CD14-positive monocyte (primary cell): Measurements from ENCODE around the gene SOD1. TPM values are rescaled to one million over a fixed set of nuclear protein-coding genes. Genes with fewer than 3 reads are reported as not detected.

Source experiments
- DNase-seq, 3 donors: peaks; one replicate each; pipeline ENCODE4 v3.0.0-alpha.2; 2011 to 2022
- H2AFZ ChIP-seq: 2 replicates; pipeline ENCODE4 v1.6.0; 2012; ENCODE audit warnings: mild to moderate bottlenecking, low read depth, low read length, inconsistent platforms; ENCODE audit not compliant: insufficient read depth, poor library complexity, severe bottlenecking
- H3K27ac ChIP-seq, 2 donors: 1 replicate in 1 of 2; 2 replicates in 1 of 2; pipeline ENCODE4 v1.5.1; 2012 to 2013; ENCODE audit warnings: low read length in 2 of 2, control low read depth in 1 of 2, inconsistent platforms in 1 of 2, low read depth in 1 of 2, mild to moderate bottlenecking in 1 of 2
- H3K27me3 ChIP-seq, 2 donors: one replicate each; pipeline versions ENCODE4 v1.6.0 to v1.6.1; 2011 to 2013; ENCODE audit warnings: low read length in 2 of 2; ENCODE audit not compliant: control insufficient read depth in 2 of 2, insufficient read depth in 2 of 2
- H3K36me3 ChIP-seq, 2 donors: replicated peaks in 1 of 2; 1 replicate in 1 of 2; 2 replicates in 1 of 2; pipeline versions ENCODE4 v1.5.1 to v1.6.1; 2012 to 2013; ENCODE audit warnings: low read length in 2 of 2, control low read depth in 1 of 2, inconsistent platforms in 1 of 2, mild to moderate bottlenecking in 1 of 2; ENCODE audit not compliant: insufficient read depth in 2 of 2, control insufficient read depth in 1 of 2
- H3K4me1 ChIP-seq, 2 donors: 1 replicate in 1 of 2; 2 replicates in 1 of 2; pipeline versions ENCODE4 v1.5.1 to v1.6.1; 2012 to 2013; ENCODE audit warnings: low read length in 2 of 2, control low read depth in 1 of 2, inconsistent platforms in 1 of 2, mild to moderate bottlenecking in 1 of 2, moderate library complexity in 1 of 2; ENCODE audit not compliant: insufficient read depth in 2 of 2, control insufficient read depth in 1 of 2
- H3K4me2 ChIP-seq: replicated peaks from 2 replicates; pipeline ENCODE3; 2012; ENCODE audit warnings: low read length, moderate library complexity, mild to moderate bottlenecking; ENCODE audit not compliant: poor library complexity, severe bottlenecking; ENCODE audit errors: extremely low read depth
- H3K4me3 ChIP-seq, 3 experiments: fragments of 200-600 bp in 1 of 3; sonication (generic) in 1 of 3; replicated peaks in 1 of 3; 1 replicate in 2 of 3; 2 replicates in 1 of 3; pipeline ENCODE4 v1.5.1; 2011 to 2013; ENCODE audit warnings: low read length in 3 of 3, mild to moderate bottlenecking in 3 of 3, control low read depth in 2 of 3, low read depth in 2 of 3, inconsistent platforms in 1 of 3, moderate library complexity in 1 of 3
- H3K79me2 ChIP-seq: 2 replicates; pipeline ENCODE4 v1.6.0; 2012; ENCODE audit warnings: mild to moderate bottlenecking, control low read depth, inconsistent platforms, low read length, moderate library complexity; ENCODE audit not compliant: insufficient read depth
- H3K9ac ChIP-seq: 2 replicates; pipeline ENCODE4 v1.6.0; 2017; ENCODE audit warnings: low read length, mild to moderate bottlenecking; ENCODE audit not compliant: insufficient read depth, poor library complexity, severe bottlenecking
- H3K9me3 ChIP-seq, 2 donors: replicated peaks in 1 of 2; 1 replicate in 1 of 2; 2 replicates in 1 of 2; pipeline versions ENCODE4 v1.5.1 to v1.6.1; 2012 to 2013; ENCODE audit warnings: low read length in 2 of 2, control low read depth in 1 of 2; ENCODE audit not compliant: control insufficient read depth in 1 of 2, insufficient read depth in 1 of 2
- H4K20me1 ChIP-seq: 2 replicates; pipeline ENCODE4 v1.6.0; 2012; ENCODE audit warnings: mild to moderate bottlenecking, low read length, control low read depth, moderate library complexity; ENCODE audit not compliant: insufficient read depth
- H3K27ac Mint-ChIP-seq, 7 donors: one replicate each; pipeline ENCODE4 v1.8.0; 2020; ENCODE audit warnings: mild to moderate bottlenecking in 7 of 7, mixed read lengths in 7 of 7, moderate library complexity in 6 of 7, inconsistent platforms in 2 of 7
- H3K27me3 Mint-ChIP-seq, 3 donors: one replicate each; pipeline ENCODE4 v1.8.0; 2021 to 2022; ENCODE audit warnings: low read depth in 3 of 3, mild to moderate bottlenecking in 3 of 3, mixed read lengths in 3 of 3, moderate library complexity in 3 of 3, inconsistent platforms in 1 of 3
- H3K36me3 Mint-ChIP-seq, 2 donors: one replicate each; pipeline ENCODE4 v1.8.0; 2020; ENCODE audit warnings: mixed read lengths in 2 of 2, inconsistent platforms in 1 of 2, mild to moderate bottlenecking in 1 of 2
- H3K4me1 Mint-ChIP-seq: one replicate; pipeline ENCODE4 v1.8.0; 2020; ENCODE audit warnings: mild to moderate bottlenecking, mixed read lengths
- H3K4me3 Mint-ChIP-seq, 2 donors: one replicate each; pipeline ENCODE4 v1.8.0; 2020; ENCODE audit warnings: mild to moderate bottlenecking in 2 of 2, mixed read lengths in 2 of 2, moderate library complexity in 1 of 2
- H3K9me3 Mint-ChIP-seq, 7 donors: one replicate each; pipeline ENCODE4 v1.8.0; 2020 to 2022; ENCODE audit warnings: mixed read lengths in 7 of 7, mild to moderate bottlenecking in 6 of 7, moderate library complexity in 6 of 7, inconsistent platforms in 2 of 7
- WGBS: methylation state at CpG from one replicate; pipeline ENCODE4 v1.1.5; 2013; ENCODE audit warnings: missing lambda C conversion rate; ENCODE audit not compliant: insufficient coverage; 5-methylcytosine and 5-hydroxymethylcytosine counted together
- intact Hi-C, 2 donors: fragments of 100-400 bp; cut with micrococcal nuclease; formaldehyde crosslinking; loops; one replicate each; pipeline versions ENCODE4 v1.15.0 to v1.15.1; 2023
- polyA plus RNA-seq, 3 donors: library from polyadenylated mRNA; depleted of rRNA in 1 of 3; unstranded in 2 of 3; stranded (reverse) in 1 of 3; fragments of 300-500 nt in 2 of 3; fragments of >200 nt in 1 of 3; fragmentation: Illumina TruSeq in 2 of 3; gene quantifications; 1 replicate in 2 of 3; 2 replicates in 1 of 3; pipeline ENCODE4 v1.2.3, GENCODE V29; 2012 to 2021
- TF ChIP-seq, protein P1 (sequence below): fragments of 200-600 bp; IDR thresholded peaks from one replicate; pipeline ENCODE4 v1.8.0; 2022; ENCODE audit warnings: antibody characterized with exemption, mild to moderate bottlenecking

Gene SOD1
- polyA plus RNA-seq, 3 donors: 79.6 to 174 (median 157) TPM

DNA sequence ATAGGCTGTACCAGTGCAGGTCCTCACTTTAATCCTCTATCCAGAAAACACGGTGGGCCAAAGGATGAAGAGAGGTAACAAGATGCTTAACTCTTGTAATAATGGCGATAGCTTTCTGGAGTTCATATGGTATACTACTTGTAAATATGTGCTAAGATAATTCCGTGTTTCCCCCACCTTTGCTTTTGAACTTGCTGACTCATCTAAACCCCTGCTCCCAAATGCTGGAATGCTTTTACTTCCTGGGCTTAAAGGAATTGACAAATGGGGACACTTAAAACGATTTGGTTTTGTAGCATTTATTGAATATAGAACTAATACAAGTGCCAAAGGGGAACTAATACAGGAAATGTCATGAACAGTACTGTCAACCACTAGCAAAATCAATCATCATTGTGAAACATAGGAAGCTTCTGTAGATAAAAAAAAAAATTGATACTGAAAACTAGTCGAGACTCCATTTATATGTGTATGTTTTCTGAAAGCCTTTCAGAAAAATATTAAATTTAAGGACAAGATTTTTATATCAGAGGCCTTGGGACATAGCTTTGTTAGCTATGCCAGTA lies 7.0 kb downstream of the SOD1 start:
- Histone ChIP-seq H2AFZ (no peak overlapping the region), H3K9ac (no peak overlapping the region), H3K4me1 (peaks cover 2 to 11% of the 10 kb centered on the region in 2 donors), H3K4me2 (no peak overlapping the region), H3K27ac (no peak overlapping the region), H4K20me1 (peaks cover 7% of the 10 kb centered on the region), H3K27me3 (no peaks in the 10 kb centered on the region), H3K9me3 (no peaks in the 10 kb centered on the region), H3K4me3 (no peak overlapping the region), H3K36me3 (peaks cover 21 to 75% of the 10 kb centered on the region in 2 donors), H3K79me2 (peaks cover 9% of the 10 kb centered on the region)
- WGBS: no CpG with 5 or more reads among the region's 5 CpGs
- Mint-ChIP-seq H3K4me3 (no peak overlapping the region), H3K27me3 (no peaks in the 10 kb centered on the region), H3K4me1 (peaks cover 35% of the 10 kb centered on the region), H3K36me3 (peaks cover 51 to 52% of the 10 kb centered on the region in 2 donors), H3K9me3 (no peaks in the 10 kb centered on the region), H3K27ac (no peak overlapping the region)
- DNase-seq: no peak
- TF ChIP-seq, protein P1, sequence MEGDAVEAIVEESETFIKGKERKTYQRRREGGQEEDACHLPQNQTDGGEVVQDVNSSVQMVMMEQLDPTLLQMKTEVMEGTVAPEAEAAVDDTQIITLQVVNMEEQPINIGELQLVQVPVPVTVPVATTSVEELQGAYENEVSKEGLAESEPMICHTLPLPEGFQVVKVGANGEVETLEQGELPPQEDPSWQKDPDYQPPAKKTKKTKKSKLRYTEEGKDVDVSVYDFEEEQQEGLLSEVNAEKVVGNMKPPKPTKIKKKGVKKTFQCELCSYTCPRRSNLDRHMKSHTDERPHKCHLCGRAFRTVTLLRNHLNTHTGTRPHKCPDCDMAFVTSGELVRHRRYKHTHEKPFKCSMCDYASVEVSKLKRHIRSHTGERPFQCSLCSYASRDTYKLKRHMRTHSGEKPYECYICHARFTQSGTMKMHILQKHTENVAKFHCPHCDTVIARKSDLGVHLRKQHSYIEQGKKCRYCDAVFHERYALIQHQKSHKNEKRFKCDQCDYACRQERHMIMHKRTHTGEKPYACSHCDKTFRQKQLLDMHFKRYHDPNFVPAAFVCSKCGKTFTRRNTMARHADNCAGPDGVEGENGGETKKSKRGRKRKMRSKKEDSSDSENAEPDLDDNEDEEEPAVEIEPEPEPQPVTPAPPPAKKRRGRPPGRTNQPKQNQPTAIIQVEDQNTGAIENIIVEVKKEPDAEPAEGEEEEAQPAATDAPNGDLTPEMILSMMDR: no peak
- intact Hi-C loops: no loop called here

DNA sequence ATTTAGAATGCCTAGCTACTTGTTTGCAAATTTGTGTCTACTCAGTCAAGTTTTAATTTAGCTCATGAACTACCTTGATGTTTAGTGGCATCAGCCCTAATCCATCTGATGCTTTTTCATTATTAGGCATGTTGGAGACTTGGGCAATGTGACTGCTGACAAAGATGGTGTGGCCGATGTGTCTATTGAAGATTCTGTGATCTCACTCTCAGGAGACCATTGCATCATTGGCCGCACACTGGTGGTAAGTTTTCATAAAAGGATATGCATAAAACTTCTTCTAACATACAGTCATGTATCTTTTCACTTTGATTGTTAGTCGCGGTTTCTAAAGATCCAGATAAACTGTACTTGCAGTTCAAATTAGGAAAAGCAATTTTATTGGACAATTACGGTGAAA lies 7.6 kb downstream of the SOD1 start:
- peaks cover 2 to 11% of the 10 kb centered on the region in 2 donors for H3K4me1 ChIP-seq
- intact Hi-C loops: no loop called here
- peaks cover 27 to 81% of the 10 kb centered on the region in 2 donors for H3K36me3 ChIP-seq

More for the DNA sequence above, 7.6 kb downstream of the SOD1 start:
- DNase-seq: no peak
- TF ChIP-seq, protein P1: no peak
- H3K9me3 ChIP-seq: no peaks in the 10 kb centered on the region
- Mint-ChIP-seq H3K4me1 (peaks cover 32% of the 10 kb centered on the region), H3K36me3 (peaks cover 53 to 54% of the 10 kb centered on the region in 2 donors), H3K4me3 (no peak overlapping the region), H3K27me3 (no peaks in the 10 kb centered on the region), H3K27ac (peak overlapping the region in 1 of 7 donors; percentile 13), H3K9me3 (no peaks in the 10 kb centered on the region)
- peaks cover 4% of the 10 kb centered on the region for H3K79me2 ChIP-seq
- peaks cover 9% of the 10 kb centered on the region for H4K20me1 ChIP-seq
- H3K9ac ChIP-seq: no peak overlapping the region
- no peak overlapping the region for H2AFZ ChIP-seq
- no CpG with 5 or more reads among the region's 5 CpGs for WGBS
- no peak overlapping the region for H3K4me2 ChIP-seq
- H3K27me3 ChIP-seq: no peaks in the 10 kb centered on the region
- no peak overlapping the region for H3K4me3 ChIP-seq
- peak overlapping the region in 1 of 2 donors; percentile 42 for H3K27ac ChIP-seq
